Measurements from ENCODE around the gene HMBS. TPM values are rescaled to one million over a fixed set of nuclear protein-coding genes. Genes with fewer than 3 reads are reported as not detected.
A peak's percentile ranks its signal among the peaks of the same experiment; 100 is the strongest.

Gene HMBS
- polyA plus RNA-seq, 1 experiment: 54.9 TPM

DNA sequence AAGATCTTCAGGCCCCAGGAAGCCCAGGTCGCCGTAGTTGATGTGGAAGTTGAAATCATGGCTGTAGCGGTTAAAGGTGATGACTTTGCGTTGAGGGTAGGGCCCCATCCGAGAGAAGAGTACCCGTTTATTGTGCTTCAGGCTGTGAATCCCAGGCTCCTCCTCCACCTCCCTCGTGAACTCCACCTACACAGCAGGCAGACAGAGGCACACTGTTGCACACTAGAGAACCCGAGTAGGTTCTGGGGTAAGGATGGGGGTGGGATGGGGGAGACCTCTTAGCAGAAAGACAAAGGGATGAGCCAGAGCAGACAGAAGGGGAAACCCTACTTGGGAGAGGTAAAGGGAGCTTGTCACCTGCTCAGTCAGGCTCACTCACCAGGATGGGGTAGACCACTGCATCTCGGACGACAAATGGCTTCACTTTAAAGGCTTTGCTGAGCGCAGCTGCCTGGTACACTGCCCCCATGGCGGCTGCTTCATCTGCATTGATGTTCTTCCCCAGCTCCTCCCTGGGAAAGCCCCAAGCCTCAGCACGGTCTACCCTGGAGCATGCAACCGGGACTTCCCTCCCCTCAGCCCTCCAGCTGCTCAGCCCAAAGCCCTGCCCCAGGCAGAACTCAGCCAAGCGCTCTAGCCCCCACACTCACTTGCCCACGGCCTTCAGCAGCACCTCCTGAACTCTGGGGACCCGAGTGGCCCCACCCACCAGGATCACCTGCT is 33.1 kb upstream of the HMBS start:
- POLR2A ChIA-PET: interaction anchor here (0.6 kb wide), 1 partner anchor 34 kb away, joined by 3 read pairs; no protein-coding TSS in a partner anchor
- no peaks in the 10 kb centered on the region for H3K27me3 ChIP-seq (ENCODE audit: control insufficient read depth, insufficient read depth, low read length)
- TF ChIP-seq, protein P1, sequence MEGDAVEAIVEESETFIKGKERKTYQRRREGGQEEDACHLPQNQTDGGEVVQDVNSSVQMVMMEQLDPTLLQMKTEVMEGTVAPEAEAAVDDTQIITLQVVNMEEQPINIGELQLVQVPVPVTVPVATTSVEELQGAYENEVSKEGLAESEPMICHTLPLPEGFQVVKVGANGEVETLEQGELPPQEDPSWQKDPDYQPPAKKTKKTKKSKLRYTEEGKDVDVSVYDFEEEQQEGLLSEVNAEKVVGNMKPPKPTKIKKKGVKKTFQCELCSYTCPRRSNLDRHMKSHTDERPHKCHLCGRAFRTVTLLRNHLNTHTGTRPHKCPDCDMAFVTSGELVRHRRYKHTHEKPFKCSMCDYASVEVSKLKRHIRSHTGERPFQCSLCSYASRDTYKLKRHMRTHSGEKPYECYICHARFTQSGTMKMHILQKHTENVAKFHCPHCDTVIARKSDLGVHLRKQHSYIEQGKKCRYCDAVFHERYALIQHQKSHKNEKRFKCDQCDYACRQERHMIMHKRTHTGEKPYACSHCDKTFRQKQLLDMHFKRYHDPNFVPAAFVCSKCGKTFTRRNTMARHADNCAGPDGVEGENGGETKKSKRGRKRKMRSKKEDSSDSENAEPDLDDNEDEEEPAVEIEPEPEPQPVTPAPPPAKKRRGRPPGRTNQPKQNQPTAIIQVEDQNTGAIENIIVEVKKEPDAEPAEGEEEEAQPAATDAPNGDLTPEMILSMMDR (IDR thresholded peaks at IDR 0.05; ENCODE audit: insufficient read depth, low read depth, low read length): no peak
- H3K4me3 ChIP-seq (ENCODE audit: low read depth, low read length): no peak overlapping the region
- H3K36me3 ChIP-seq (ENCODE audit: control insufficient read depth, insufficient read depth, low read length): peaks cover 56% of the 10 kb centered on the region
- no peak for DNase-seq (ENCODE audit: low read depth)
- CTCF ChIA-PET: interaction anchor here (1.4 kb wide), 1 partner anchor 9 kb away, joined by 5 read pairs; no protein-coding TSS in a partner anchor

DNA sequence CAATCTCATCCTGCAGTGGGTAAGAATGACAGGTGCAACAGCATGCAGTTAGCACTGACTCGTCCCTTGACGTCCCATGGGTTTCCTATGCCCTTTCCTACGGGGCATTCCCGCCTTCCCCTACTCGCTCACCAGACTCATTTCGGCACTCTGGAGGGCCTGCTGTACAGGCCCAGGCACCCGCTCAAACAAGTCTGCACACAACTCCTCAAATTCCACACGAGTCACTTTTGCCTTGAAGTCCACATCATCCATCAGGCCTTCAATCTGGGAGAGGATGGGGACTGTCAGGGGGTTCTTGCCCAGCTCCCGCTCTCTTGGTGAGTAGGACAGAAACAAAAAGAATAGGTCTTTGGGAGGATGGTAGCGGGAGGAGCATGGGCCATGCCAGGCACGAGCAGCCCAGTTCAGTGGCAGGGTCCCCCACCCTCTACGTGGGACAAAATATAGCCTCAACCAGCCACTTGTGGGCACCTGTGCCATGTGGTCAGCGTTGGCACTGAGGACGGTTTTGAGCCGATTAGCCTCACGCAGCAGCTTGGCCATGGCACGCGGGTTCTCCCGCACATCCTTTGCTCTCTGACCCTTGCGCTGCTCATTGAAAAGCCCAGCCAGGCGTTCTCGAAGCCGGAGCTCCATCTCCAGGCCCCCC is 32.4 kb upstream of the HMBS start:
- Histone ChIP-seq H3K36me3 (ENCODE audit: control insufficient read depth, insufficient read depth, low read length) (peaks cover 54% of the 10 kb centered on the region), H3K27me3 (ENCODE audit: control insufficient read depth, insufficient read depth, low read length) (no peaks in the 10 kb centered on the region), H3K4me3 (ENCODE audit: low read depth, low read length) (no peak overlapping the region)
- TF ChIP-seq, protein P1 (IDR thresholded peaks at IDR 0.05; ENCODE audit: insufficient read depth, low read depth, low read length): no peak
- ChIA-PET POLR2A (no interaction called here), CTCF (no interaction called here)
- DNase-seq (ENCODE audit: low read depth): no peak

GRCh38 chr11:119054418-119054817 is 30.3 kb upstream of the HMBS start:
- no peak for DNase-seq (ENCODE audit: low read depth)
- H3K36me3 ChIP-seq (ENCODE audit: control insufficient read depth, insufficient read depth, low read length): peaks cover 35% of the 10 kb centered on the region
- no peaks in the 10 kb centered on the region for H3K27me3 ChIP-seq (ENCODE audit: control insufficient read depth, insufficient read depth, low read length)
- ChIA-PET POLR2A (no interaction called here), CTCF (no interaction called here)
- no peak overlapping the region for H3K4me3 ChIP-seq (ENCODE audit: low read depth, low read length)
- TF ChIP-seq, protein P1 (IDR thresholded peaks at IDR 0.05; ENCODE audit: insufficient read depth, low read depth, low read length): no peak

DNA sequence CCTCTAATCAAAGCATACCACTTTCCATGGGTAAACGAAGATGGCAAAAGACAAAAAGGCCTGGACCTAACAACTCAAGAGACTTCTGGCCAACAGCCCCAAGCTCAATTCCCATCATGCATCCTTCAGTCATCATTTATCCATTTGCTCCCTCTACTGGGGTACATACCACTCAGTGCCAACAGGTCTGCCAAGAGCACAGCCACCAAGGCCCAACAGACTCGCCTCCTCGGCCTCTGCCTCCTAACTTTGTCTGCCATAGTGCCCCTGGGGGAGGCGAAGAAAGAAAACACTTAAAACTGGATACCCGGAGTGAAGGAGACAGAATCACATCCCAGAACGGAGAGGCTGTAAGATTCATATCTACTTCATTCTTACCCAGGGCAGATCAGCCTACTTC is 28.8 kb upstream of the HMBS start:
- TF ChIP-seq, protein P1 (IDR thresholded peaks at IDR 0.05; ENCODE audit: insufficient read depth, low read depth, low read length): no peak; the same call in 1 of the 2 replicates
- ChIA-PET POLR2A (no interaction called here), CTCF (interaction anchor here (0.9 to 1.5 kb wide), 5 partner anchors 10 to 79 kb away, joined by 3 to 4 read pairs (median 3); partner anchors contain the start of gene C2CD2L)
- peaks cover 32% of the 10 kb centered on the region for H3K36me3 ChIP-seq (ENCODE audit: control insufficient read depth, insufficient read depth, low read length)
- no peak for DNase-seq (ENCODE audit: low read depth)
- H3K27me3 ChIP-seq (ENCODE audit: control insufficient read depth, insufficient read depth, low read length): no peaks in the 10 kb centered on the region
- peak overlapping the region; percentile 87 for H3K4me3 ChIP-seq (ENCODE audit: low read depth, low read length)

DNA sequence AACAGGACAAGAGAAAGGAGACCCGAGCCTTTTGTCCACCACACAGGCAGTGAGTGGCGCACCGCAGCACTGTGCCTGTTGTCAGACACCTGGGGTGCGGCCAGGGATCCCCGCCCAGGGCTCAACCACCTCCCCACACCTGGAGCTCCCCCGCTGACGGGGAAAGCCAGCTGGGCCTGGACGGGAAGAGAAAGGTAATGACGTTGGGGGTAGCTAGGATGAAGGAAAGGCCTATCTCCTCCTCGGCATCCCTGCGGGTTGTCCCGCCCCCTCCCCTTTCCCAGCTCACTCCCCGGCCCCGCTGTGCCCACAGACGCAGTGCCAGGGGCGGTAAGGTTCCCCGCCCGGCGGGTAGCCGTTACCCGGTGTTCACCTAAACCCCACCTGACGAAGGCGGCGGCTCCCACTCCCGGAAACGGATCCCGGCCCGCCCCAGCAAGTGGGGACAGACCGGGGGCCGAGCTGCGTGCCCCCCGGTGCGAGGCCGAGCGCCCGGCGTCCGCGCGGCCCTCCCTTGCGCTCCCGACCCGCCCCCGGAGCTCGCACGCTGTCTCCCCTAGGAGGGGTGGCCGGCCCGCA is 28.2 kb upstream of the HMBS start:
- DNase-seq (ENCODE audit: low read depth): no peak
- peak overlapping the region; percentile 87 for H3K4me3 ChIP-seq (ENCODE audit: low read depth, low read length)
- TF ChIP-seq, protein P1 (IDR thresholded peaks at IDR 0.05; ENCODE audit: insufficient read depth, low read depth, low read length): no peak
- no peaks in the 10 kb centered on the region for H3K27me3 ChIP-seq (ENCODE audit: control insufficient read depth, insufficient read depth, low read length)
- ChIA-PET POLR2A (no interaction called here), CTCF (interaction anchor here (0.9 to 1.5 kb wide), 4 partner anchors 11 to 79 kb away, joined by 3 to 4 read pairs (median 3); partner anchors contain the start of gene C2CD2L)
- peaks cover 26% of the 10 kb centered on the region for H3K36me3 ChIP-seq (ENCODE audit: control insufficient read depth, insufficient read depth, low read length)
